ENCODE results near the gene C19orf33. TPM values are rescaled to one million over a fixed set of nuclear protein-coding genes. Genes with fewer than 3 reads are reported as not detected.

The C19orf33 gene
- polyA plus RNA-seq, 3 donors = 4.8 to 11.3 (median 10.0) TPM

- DNase-seq (ENCODE audit: extremely low read depth in 1 of 11, low read depth in 9 of 11, low spot score in 4 of 11) = no peak
These were observed 10.0 kb upstream of the C19orf33 start for GRCh38 chr19:38294090-38294489.

- DNase-seq (ENCODE audit: extremely low read depth in 1 of 11, low read depth in 9 of 11, low spot score in 4 of 11) = no peak
These were observed 5.0 kb upstream of the C19orf33 start for GRCh38 chr19:38298821-38299680.

GRCh38 chr19:38304352-38304865 is 358 bp downstream of the C19orf33 start:
- DNase-seq (ENCODE audit: extremely low read depth in 1 of 11, low read depth in 9 of 11, low spot score in 4 of 11) = no peak

- peak in 6 of 11 donors; percentile 60 to 87 (median 69) for DNase-seq (ENCODE audit: extremely low read depth in 1 of 11, low read depth in 9 of 11, low spot score in 4 of 11)
These were observed 897 bp downstream of the C19orf33 start for GRCh38 chr19:38304866-38305429.

GRCh38 chr19:38306236-38306635 is 2.2 kb downstream of the C19orf33 start:
- no peak for DNase-seq (ENCODE audit: extremely low read depth in 1 of 11, low read depth in 9 of 11, low spot score in 4 of 11)

- no peak for DNase-seq (ENCODE audit: extremely low read depth in 1 of 11, low read depth in 9 of 11, low spot score in 4 of 11)
These were observed 3.0 kb downstream of the C19orf33 start for GRCh38 chr19:38307076-38307475.

- no peak for DNase-seq (ENCODE audit: extremely low read depth in 1 of 11, low read depth in 9 of 11, low spot score in 4 of 11)
These were observed 3.5 kb downstream of the C19orf33 start for GRCh38 chr19:38307597-38307996.

- no peak for DNase-seq (ENCODE audit: extremely low read depth in 1 of 11, low read depth in 9 of 11, low spot score in 4 of 11)
These were observed 4.1 kb downstream of the C19orf33 start for GRCh38 chr19:38308006-38308766.

GRCh38 chr19:38308926-38309614 is 5.0 kb downstream of the C19orf33 start:
- DNase-seq (ENCODE audit: extremely low read depth in 1 of 11, low read depth in 9 of 11, low spot score in 4 of 11) = no peak

GRCh38 chr19:38309615-38310278 is 5.7 kb downstream of the C19orf33 start:
- no peak for DNase-seq (ENCODE audit: extremely low read depth in 1 of 11, low read depth in 9 of 11, low spot score in 4 of 11)

- no peak for DNase-seq (ENCODE audit: extremely low read depth in 1 of 11, low read depth in 9 of 11, low spot score in 4 of 11)
These were observed 6.2 kb downstream of the C19orf33 start for GRCh38 chr19:38310279-38310670.

GRCh38 chr19:38310986-38311385 is 6.9 kb downstream of the C19orf33 start:
- DNase-seq (ENCODE audit: extremely low read depth in 1 of 11, low read depth in 9 of 11, low spot score in 4 of 11) = no peak

GRCh38 chr19:38315657-38316476 is 11.8 kb downstream of the C19orf33 start, which contains the start of gene YIF1B:
TSS of gene YIF1B (minus strand) at chr19:38315947. CDS start at chr19:38315917, 30 bp downstream.
- DNase-seq (ENCODE audit: extremely low read depth in 1 of 11, low read depth in 9 of 11, low spot score in 4 of 11) = peak; percentile 80 to 94 (median 91)

GRCh38 chr19:38316477-38317067 is 12.5 kb downstream of the C19orf33 start:
- DNase-seq (ENCODE audit: extremely low read depth in 1 of 11, low read depth in 9 of 11, low spot score in 4 of 11) = no peak

GRCh38 chr19:38317104-38317612 is 13.1 kb downstream of the C19orf33 start:
- no peak for DNase-seq (ENCODE audit: extremely low read depth in 1 of 11, low read depth in 9 of 11, low spot score in 4 of 11)

GRCh38 chr19:38318660-38319059 is 14.6 kb downstream of the C19orf33 start:
- peak in 1 of 11 donors; percentile 36 for DNase-seq (ENCODE audit: extremely low read depth in 1 of 11, low read depth in 9 of 11, low spot score in 4 of 11)
